ENCODE measurements around the gene SLX4IP. TPM values are rescaled to one million over a fixed set of nuclear protein-coding genes. Genes with fewer than 3 reads are reported as not detected.

SLX4IP gene
- total and polyA plus RNA-seq, 2 of the 13 experiments (the other 11 are each of a cell fraction or from before 2014, with no cell fraction given), result 3.6 to 7.3 TPM

DNA sequence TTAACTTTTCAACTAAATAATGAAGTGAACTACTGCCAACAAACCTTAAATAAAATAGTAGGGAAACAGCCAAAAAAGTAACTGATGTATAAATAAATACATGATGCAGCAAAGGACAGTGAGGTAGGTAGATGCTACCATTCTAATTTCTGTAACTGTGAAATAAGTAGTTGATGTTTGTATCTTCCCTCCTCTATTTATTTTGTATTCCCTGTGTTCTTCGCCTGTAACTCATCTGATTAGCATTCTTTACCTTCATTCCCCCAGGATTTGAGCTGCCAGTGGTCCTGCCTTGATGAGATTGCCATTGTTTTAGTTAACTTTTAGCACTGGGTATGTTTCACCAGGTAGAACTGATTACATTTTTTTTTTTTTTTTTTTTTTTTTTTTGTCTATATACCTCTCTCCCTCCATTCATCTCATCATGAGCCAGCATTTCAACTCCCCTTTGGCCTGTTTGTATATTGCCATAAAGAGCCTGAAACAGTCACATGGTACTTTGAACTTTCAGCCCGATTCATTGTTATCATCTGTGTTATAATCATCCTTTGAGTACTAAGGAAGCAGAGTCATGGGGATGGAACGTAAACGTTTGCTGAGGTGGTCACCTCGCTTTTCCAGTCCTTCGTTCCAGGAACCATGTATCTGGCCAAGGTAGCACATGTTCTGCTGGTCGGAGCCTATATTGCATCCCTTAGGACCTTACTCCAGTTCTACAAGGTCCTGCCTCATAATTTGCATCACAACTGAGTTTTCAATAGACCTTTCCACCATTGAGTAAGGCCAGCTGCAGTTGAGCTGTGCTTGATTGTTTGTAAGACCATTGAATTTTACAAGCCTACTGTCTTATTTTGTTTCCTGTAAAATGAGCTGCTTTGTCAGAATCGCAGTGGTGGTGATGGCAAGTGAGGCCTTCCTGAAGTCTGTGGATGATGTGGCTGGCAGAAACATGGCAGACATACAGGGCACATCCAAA is 131.1 kb downstream of the SLX4IP start (continued):
- TF ChIP-seq, protein P1, sequence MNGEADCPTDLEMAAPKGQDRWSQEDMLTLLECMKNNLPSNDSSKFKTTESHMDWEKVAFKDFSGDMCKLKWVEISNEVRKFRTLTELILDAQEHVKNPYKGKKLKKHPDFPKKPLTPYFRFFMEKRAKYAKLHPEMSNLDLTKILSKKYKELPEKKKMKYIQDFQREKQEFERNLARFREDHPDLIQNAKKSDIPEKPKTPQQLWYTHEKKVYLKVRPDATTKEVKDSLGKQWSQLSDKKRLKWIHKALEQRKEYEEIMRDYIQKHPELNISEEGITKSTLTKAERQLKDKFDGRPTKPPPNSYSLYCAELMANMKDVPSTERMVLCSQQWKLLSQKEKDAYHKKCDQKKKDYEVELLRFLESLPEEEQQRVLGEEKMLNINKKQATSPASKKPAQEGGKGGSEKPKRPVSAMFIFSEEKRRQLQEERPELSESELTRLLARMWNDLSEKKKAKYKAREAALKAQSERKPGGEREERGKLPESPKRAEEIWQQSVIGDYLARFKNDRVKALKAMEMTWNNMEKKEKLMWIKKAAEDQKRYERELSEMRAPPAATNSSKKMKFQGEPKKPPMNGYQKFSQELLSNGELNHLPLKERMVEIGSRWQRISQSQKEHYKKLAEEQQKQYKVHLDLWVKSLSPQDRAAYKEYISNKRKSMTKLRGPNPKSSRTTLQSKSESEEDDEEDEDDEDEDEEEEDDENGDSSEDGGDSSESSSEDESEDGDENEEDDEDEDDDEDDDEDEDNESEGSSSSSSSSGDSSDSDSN (CRISPR knock-in tag; IDR thresholded peaks at IDR 0.05), result no peak; the same call in 1 of the 2 replicates
- TF ChIP-seq ZNF33B (CRISPR knock-in tag; IDR thresholded peaks at IDR 0.05) (no peak), SMC3 (IDR thresholded peaks at IDR 0.05; ENCODE audit: low read length) (peak; percentile 15; the same call in 1 of the 2 replicates), ZFP37 (CRISPR knock-in tag; IDR thresholded peaks at IDR 0.05; ENCODE audit: borderline replicate concordance) (peak; percentile 82; the same call in 1 of the 2 replicates), JUND (CRISPR knock-in tag; IDR thresholded peaks at IDR 0.05) (peak; percentile 87), RFXANK (CRISPR knock-in tag; IDR thresholded peaks at IDR 0.05) (no peak), TBX3 (IDR thresholded peaks at IDR 0.05; ENCODE audit: borderline replicate concordance) (peak; percentile 28; the same call in 1 of the 2 replicates), ZFP36 (IDR thresholded peaks at IDR 0.05; ENCODE audit: borderline replicate concordance, low read depth, low read length, partially characterized antibody) (no peak), NFIC (IDR thresholded peaks at IDR 0.05; ENCODE audit: low read length) (peak; percentile 80; the same call in 1 of the 2 replicates), ZFP36L1 (CRISPR knock-in tag; IDR thresholded peaks at IDR 0.05) (peak; percentile 77; the same call in 1 of the 2 replicates), CBX2 (IDR thresholded peaks at IDR 0.05; ENCODE audit: low read depth, low read length) (no peak), CBX2 (CRISPR knock-in tag; IDR thresholded peaks at IDR 0.05; ENCODE audit: low read depth) (no peak), ZFY (CRISPR knock-in tag; IDR thresholded peaks at IDR 0.05) (peak; percentile 33; the same call in 1 of the 2 replicates), ZNF572 (CRISPR knock-in tag; IDR thresholded peaks at IDR 0.05) (no peak), ZSCAN22 (CRISPR knock-in tag; IDR thresholded peaks at IDR 0.05) (no peak), ZNF83 (CRISPR knock-in tag; IDR thresholded peaks at IDR 0.05; ENCODE audit: borderline replicate concordance) (no peak)
- TF ChIP-seq, protein P2, sequence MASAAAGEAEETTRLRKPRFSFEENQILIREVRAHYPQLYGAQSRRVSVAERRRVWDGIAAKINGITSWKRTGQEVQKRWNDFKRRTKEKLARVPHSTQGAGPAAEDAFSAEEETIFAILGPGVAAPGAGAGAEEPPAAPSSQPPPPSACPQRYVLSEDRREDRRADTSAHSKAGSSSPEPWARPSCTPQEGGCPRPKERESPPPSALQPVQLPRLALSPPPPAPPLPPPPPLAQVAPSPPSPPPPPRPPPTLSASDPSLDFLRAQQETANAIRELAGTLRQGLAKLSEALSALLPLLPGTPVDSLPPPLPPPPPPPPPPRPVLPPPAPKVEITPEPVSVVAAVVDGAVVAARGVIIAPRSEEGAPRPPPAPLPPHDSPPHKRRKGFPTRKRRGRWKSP (CRISPR knock-in tag; IDR thresholded peaks at IDR 0.05), result no peak
- TF ChIP-seq, protein P3, sequence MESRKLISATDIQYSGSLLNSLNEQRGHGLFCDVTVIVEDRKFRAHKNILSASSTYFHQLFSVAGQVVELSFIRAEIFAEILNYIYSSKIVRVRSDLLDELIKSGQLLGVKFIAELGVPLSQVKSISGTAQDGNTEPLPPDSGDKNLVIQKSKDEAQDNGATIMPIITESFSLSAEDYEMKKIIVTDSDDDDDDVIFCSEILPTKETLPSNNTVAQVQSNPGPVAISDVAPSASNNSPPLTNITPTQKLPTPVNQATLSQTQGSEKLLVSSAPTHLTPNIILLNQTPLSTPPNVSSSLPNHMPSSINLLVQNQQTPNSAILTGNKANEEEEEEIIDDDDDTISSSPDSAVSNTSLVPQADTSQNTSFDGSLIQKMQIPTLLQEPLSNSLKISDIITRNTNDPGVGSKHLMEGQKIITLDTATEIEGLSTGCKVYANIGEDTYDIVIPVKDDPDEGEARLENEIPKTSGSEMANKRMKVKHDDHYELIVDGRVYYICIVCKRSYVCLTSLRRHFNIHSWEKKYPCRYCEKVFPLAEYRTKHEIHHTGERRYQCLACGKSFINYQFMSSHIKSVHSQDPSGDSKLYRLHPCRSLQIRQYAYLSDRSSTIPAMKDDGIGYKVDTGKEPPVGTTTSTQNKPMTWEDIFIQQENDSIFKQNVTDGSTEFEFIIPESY (CRISPR knock-in tag; IDR thresholded peaks at IDR 0.05), result peak; percentile 62
- TF ChIP-seq, protein P4, sequence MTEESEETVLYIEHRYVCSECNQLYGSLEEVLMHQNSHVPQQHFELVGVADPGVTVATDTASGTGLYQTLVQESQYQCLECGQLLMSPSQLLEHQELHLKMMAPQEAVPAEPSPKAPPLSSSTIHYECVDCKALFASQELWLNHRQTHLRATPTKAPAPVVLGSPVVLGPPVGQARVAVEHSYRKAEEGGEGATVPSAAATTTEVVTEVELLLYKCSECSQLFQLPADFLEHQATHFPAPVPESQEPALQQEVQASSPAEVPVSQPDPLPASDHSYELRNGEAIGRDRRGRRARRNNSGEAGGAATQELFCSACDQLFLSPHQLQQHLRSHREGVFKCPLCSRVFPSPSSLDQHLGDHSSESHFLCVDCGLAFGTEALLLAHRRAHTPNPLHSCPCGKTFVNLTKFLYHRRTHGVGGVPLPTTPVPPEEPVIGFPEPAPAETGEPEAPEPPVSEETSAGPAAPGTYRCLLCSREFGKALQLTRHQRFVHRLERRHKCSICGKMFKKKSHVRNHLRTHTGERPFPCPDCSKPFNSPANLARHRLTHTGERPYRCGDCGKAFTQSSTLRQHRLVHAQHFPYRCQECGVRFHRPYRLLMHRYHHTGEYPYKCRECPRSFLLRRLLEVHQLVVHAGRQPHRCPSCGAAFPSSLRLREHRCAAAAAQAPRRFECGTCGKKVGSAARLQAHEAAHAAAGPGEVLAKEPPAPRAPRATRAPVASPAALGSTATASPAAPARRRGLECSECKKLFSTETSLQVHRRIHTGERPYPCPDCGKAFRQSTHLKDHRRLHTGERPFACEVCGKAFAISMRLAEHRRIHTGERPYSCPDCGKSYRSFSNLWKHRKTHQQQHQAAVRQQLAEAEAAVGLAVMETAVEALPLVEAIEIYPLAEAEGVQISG (CRISPR knock-in tag; IDR thresholded peaks at IDR 0.05), result 0 out of 2 replicates have a peak, but pooled peaks have one; percentile 28
